IMR-90 (cell line): ENCODE data around the gene SESN3. TPM values are rescaled to one million over a fixed set of nuclear protein-coding genes. Genes with fewer than 3 reads are reported as not detected.

Experiments
- ATAC-seq: fragments of 200-7000 bp; cut with Tn5 transposase; 2 replicates; pipeline ENCODE4 v1.9.1; 2020; ENCODE audit warnings: low read depth, mild to moderate bottlenecking, moderate library complexity
- BruUV-seq: library from RNA; stranded (reverse); fragments of 400-500 nt; replicated peaks from 2 replicates; lab custom pipeline; 2021; lab: Mats Ljungman, UMichigan
- CTCF ChIA-PET: fragments of 300-600 bp; formaldehyde crosslinking; extraction: SDS; loops from one replicate; lab custom pipeline; 2021; ENCODE audit warnings: antibody characterized with exemption; lab: Yijun Ruan, JAX
- POLR2A ChIA-PET: fragments of 300-600 bp; sonication (Branson Sonifier 250); formaldehyde crosslinking; loops from one replicate; lab custom pipeline; 2022; ENCODE audit warnings: antibody characterized with exemption; ENCODE audit not compliant: unreplicated experiment; lab: Charles Lee
- DNase-seq: peaks from one replicate; pipeline ENCODE4 v3.0.0; 2013
- H2AFZ ChIP-seq: replicated peaks from 2 replicates; pipeline ENCODE3; 2013; ENCODE audit warnings: low read length, mild to moderate bottlenecking; ENCODE audit not compliant: poor library complexity
- H2AK5ac ChIP-seq: 2 replicates; pipeline ENCODE4 v1.6.1; 2013; ENCODE audit warnings: low read depth, low read length, inconsistent platforms
- H2AK9ac ChIP-seq: replicated peaks from 2 replicates; pipeline ENCODE3; 2013; ENCODE audit warnings: mild to moderate bottlenecking, low read depth, low read length, moderate library complexity; ENCODE audit not compliant: poor library complexity
- H2BK120ac ChIP-seq: 2 replicates; pipeline ENCODE4 v1.6.1; 2013; ENCODE audit warnings: low read depth, low read length, inconsistent platforms
- H2BK15ac ChIP-seq: 3 replicates; pipeline ENCODE4 v1.6.1; 2013; ENCODE audit warnings: low read depth, low read length, inconsistent platforms
- H2BK20ac ChIP-seq: 2 replicates; pipeline ENCODE4 v1.6.1; 2013; ENCODE audit warnings: low read depth, mild to moderate bottlenecking, inconsistent platforms, low read length, moderate library complexity
- H2BK5ac ChIP-seq: 2 replicates; pipeline ENCODE4 v1.6.1; 2013; ENCODE audit warnings: mild to moderate bottlenecking, low read depth, low read length, inconsistent platforms; ENCODE audit not compliant: poor library complexity, severe bottlenecking
- H3K14ac ChIP-seq: replicated peaks from 2 replicates; pipeline ENCODE4 v1.6.1; 2013; ENCODE audit warnings: low read depth, low read length, inconsistent platforms
- H3K18ac ChIP-seq: 2 replicates; pipeline ENCODE4 v1.6.1; 2013; ENCODE audit warnings: low read depth, low read length, control low read depth
- H3K23ac ChIP-seq: 2 replicates; pipeline ENCODE4 v1.6.1; 2013; ENCODE audit warnings: low read depth, low read length, inconsistent platforms
- H3K27ac ChIP-seq: 2 replicates; pipeline ENCODE4 v1.5.1; 2013; ENCODE audit warnings: mild to moderate bottlenecking, control low read depth, low read length; ENCODE audit not compliant: insufficient read depth
- H3K27me3 ChIP-seq: 2 replicates; pipeline ENCODE4 v1.6.1; 2013; ENCODE audit warnings: low read length; ENCODE audit not compliant: control insufficient read depth, insufficient read depth
- H3K36me3 ChIP-seq: 2 replicates; pipeline ENCODE4 v1.6.1; 2013; ENCODE audit warnings: low read length, mixed read lengths; ENCODE audit not compliant: control insufficient read depth, insufficient read depth
- H3K4ac ChIP-seq: 2 replicates; pipeline ENCODE4 v1.6.1; 2013; ENCODE audit warnings: low read depth, low read length, inconsistent platforms
- H3K4me1 ChIP-seq: 2 replicates; pipeline ENCODE4 v1.6.1; 2013; ENCODE audit warnings: low read length, mixed read lengths; ENCODE audit not compliant: control insufficient read depth, insufficient read depth
- H3K4me2 ChIP-seq: 2 replicates; pipeline ENCODE4 v1.6.1; 2013; ENCODE audit warnings: low read depth, mild to moderate bottlenecking, control low read depth, low read length, moderate library complexity
- H3K4me3 ChIP-seq: 2 replicates; pipeline ENCODE4 v1.5.1; 2013; ENCODE audit warnings: low read depth, mild to moderate bottlenecking, control low read depth, low read length, moderate library complexity; ENCODE audit not compliant: insufficient read depth
- H3K56ac ChIP-seq: 2 replicates; pipeline ENCODE4 v1.6.1; 2013; ENCODE audit warnings: low read length, inconsistent platforms; ENCODE audit not compliant: insufficient read depth; ENCODE audit errors: extremely low read depth
- H3K79me1 ChIP-seq, 2 experiments: 2 replicates each; pipeline ENCODE4 v1.6.1; 2013; ENCODE audit warnings: low read length in 2 of 2, inconsistent platforms in 1 of 2, low read depth in 1 of 2
- H3K9ac ChIP-seq: 2 replicates; pipeline ENCODE4 v1.6.1; 2013; ENCODE audit warnings: low read depth, low read length, control low read depth
- H3K9me1 ChIP-seq: 2 replicates; pipeline ENCODE4 v1.6.1; 2013; ENCODE audit warnings: low read length, inconsistent platforms; ENCODE audit not compliant: insufficient read depth
- H3K9me3 ChIP-seq: 2 replicates; pipeline ENCODE4 v1.6.1; 2013; ENCODE audit warnings: low read length; ENCODE audit not compliant: control insufficient read depth, insufficient read depth
- H4K20me1 ChIP-seq: 2 replicates; pipeline ENCODE4 v1.6.1; 2013; ENCODE audit warnings: low read length, inconsistent platforms; ENCODE audit not compliant: insufficient read depth
- H4K5ac ChIP-seq: 2 replicates; pipeline ENCODE4 v1.6.1; 2013; ENCODE audit warnings: mild to moderate bottlenecking, low read depth, low read length, control low read depth
- H4K8ac ChIP-seq, 2 experiments: 2 replicates each; pipeline ENCODE4 v1.6.1; 2013; ENCODE audit warnings: low read depth in 2 of 2, low read length in 2 of 2, control low read depth in 1 of 2, inconsistent platforms in 1 of 2
- H4K91ac ChIP-seq: 2 replicates; pipeline ENCODE4 v1.6.1; 2013; ENCODE audit warnings: low read depth, low read length, inconsistent platforms; ENCODE audit not compliant: insufficient read depth
- BHLHE40 ChIP-seq: fragments of 150-350 bp; IDR thresholded peaks from 2 replicates; pipeline ENCODE4 v1.6.1; 2016; ENCODE audit warnings: mild to moderate bottlenecking, low read depth, low read length
- CEBPB ChIP-seq: IDR thresholded peaks from 2 replicates; pipeline ENCODE4 v1.6.1; 2012; ENCODE audit warnings: low read depth, low read length, improper control_type of control experiment
- CHD1 ChIP-seq: IDR thresholded peaks from 2 replicates; pipeline ENCODE4 v1.6.1; 2012; ENCODE audit warnings: low read depth, low read length, improper control_type of control experiment
- FOS ChIP-seq: fragments of 150-350 bp; IDR thresholded peaks from 2 replicates; pipeline ENCODE4 v1.6.1; 2016; ENCODE audit warnings: low read depth, low read length
- MAFK ChIP-seq: IDR thresholded peaks from 2 replicates; pipeline ENCODE4 v1.6.1; 2012; ENCODE audit warnings: low read depth, low read length, improper control_type of control experiment
- MAZ ChIP-seq: IDR thresholded peaks from 2 replicates; pipeline ENCODE4 v1.6.1; 2012; ENCODE audit warnings: low read depth, mild to moderate bottlenecking, low read length, improper control_type of control experiment, moderate library complexity, borderline replicate concordance
- MXI1 ChIP-seq: IDR thresholded peaks from 2 replicates; pipeline ENCODE4 v1.6.1; 2012; ENCODE audit warnings: low read depth, mild to moderate bottlenecking, low read length, moderate library complexity, borderline replicate concordance
- NFE2L2 ChIP-seq: fragments of 150-350 bp; IDR thresholded peaks from 2 replicates; pipeline ENCODE4 v1.6.1; 2016; ENCODE audit warnings: low read depth, mild to moderate bottlenecking, low read length
- POLR2A ChIP-seq: IDR thresholded peaks from 2 replicates; pipeline ENCODE4 v1.6.1; 2012; ENCODE audit warnings: mild to moderate bottlenecking, low read depth, low read length
- RAD21 ChIP-seq: IDR thresholded peaks from 2 replicates; pipeline ENCODE4 v1.6.1; 2012; ENCODE audit warnings: low read length, improper control_type of control experiment
- RCOR1 ChIP-seq: IDR thresholded peaks from 2 replicates; pipeline ENCODE4 v1.6.1; 2012; ENCODE audit warnings: mild to moderate bottlenecking, low read length, improper control_type of control experiment; ENCODE audit not compliant: insufficient replicate concordance
- RFX5 ChIP-seq: IDR thresholded peaks from 2 replicates; pipeline ENCODE4 v1.8.0; 2012; ENCODE audit warnings: low read depth, mild to moderate bottlenecking, low read length, moderate library complexity
- SMC3 ChIP-seq: fragments of 150-350 bp; IDR thresholded peaks from 2 replicates; pipeline ENCODE4 v1.6.1; 2016; ENCODE audit warnings: low read depth, mild to moderate bottlenecking, antibody characterized with exemption, low read length, moderate library complexity
- WGBS, 2 experiments: methylation state at CpG; one replicate each; pipeline versions ENCODE4 v1.1.5 to v1.1.7; 2013; ENCODE audit warnings: missing lambda C conversion rate in 2 of 2; ENCODE audit not compliant: insufficient read length in 1 of 2; ENCODE audit errors: extremely low coverage in 2 of 2; 5-methylcytosine and 5-hydroxymethylcytosine counted together
- dilution Hi-C: fragments of 300-500 bp; cut with HindIII; formaldehyde crosslinking; loops from one replicate; pipeline ENCODE4 v1.14.3; 2018; ENCODE audit warnings: low sequenced_read_pairs; ENCODE audit not compliant: unreplicated experiment
- in situ Hi-C: fragments of 300-500 bp; cut with MboI; formaldehyde crosslinking; loops from 3 replicates; pipeline ENCODE4 v1.14.3; 2019; ENCODE audit warnings: low sequenced_read_pairs, inconsistent platforms, mixed read lengths
- intact Hi-C: fragments of 100-400 bp; cut with micrococcal nuclease; formaldehyde crosslinking; loops from 2 replicates; pipeline ENCODE4 v1.10.0; 2022
- polyA plus RNA-seq, 3 experiments: library from polyadenylated mRNA; depleted of rRNA; stranded (reverse); fragments of >200 nt; gene quantifications; 2 replicates each; pipeline ENCODE4 v1.2.3, GENCODE V29; 2012; ENCODE audit warnings: low replicate concordance in 1 of 3
- total RNA-seq: library from RNA; depleted of rRNA; stranded (reverse); fragments of >200 nt; gene quantifications from 2 replicates; pipeline ENCODE4 v1.2.3, GENCODE V29; 2012
- TF ChIP-seq, protein P1 (sequence below): fragments of 150-350 bp; IDR thresholded peaks from 2 replicates; pipeline ENCODE4 v1.6.1; 2016; ENCODE audit warnings: low read depth, mild to moderate bottlenecking, low read length, moderate library complexity, borderline replicate concordance
- TF ChIP-seq, protein P2 (sequence below): conservative IDR thresholded peaks from 2 replicates; pipeline ENCODE4 v1.5.1; 2012; ENCODE audit warnings: mild to moderate bottlenecking, low read depth, low read length, improper control_type of control experiment
- TF ChIP-seq, protein P3 (sequence below): fragments of 150-350 bp; IDR thresholded peaks from 2 replicates; pipeline ENCODE4 v1.6.1; 2017; ENCODE audit warnings: mild to moderate bottlenecking, antibody characterized with exemption, low read length, low read depth

Gene SESN3
- total and polyA plus RNA-seq, 2 of the 4 experiments (the other 2 are of a cell fraction), result 2.0 to 7.7 TPM

DNA sequence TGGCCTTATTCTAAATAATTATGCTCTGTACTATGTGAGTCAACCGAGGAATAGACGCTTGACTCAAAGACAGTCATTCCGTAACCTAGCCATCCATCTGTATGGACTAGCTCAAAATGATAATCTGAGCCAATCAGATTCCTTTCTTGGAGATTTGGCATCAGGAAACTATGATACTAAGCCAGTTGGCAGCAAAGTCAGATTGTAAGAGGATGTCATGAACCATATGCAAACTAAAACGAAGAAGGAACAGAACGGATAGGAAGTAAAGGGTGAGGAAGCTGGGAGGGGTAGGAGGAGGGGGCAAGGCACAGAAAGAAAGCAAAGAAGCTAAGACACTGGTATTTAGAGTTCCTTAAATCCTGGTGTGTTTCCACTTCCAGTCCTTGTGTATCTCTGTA, 10.7 kb upstream of the SESN3 start:
- no peak overlapping the region for H4K8ac ChIP-seq
- H3K27ac ChIP-seq, result no peak overlapping the region
- H3K18ac ChIP-seq, result no peak overlapping the region
- in situ Hi-C loops (no loop called here), dilution Hi-C loops (no loop called here), intact Hi-C loops (no loop called here)
- H3K36me3 ChIP-seq, result no peaks in the 10 kb centered on the region
- ATAC-seq (no peak), DNase-seq (no peak)
- H3K9me3 ChIP-seq, result no peaks in the 10 kb centered on the region
- H4K91ac ChIP-seq, result no peak overlapping the region
- H4K20me1 ChIP-seq, result no peaks in the 10 kb centered on the region
- no peak overlapping the region for H2AK9ac ChIP-seq
- no peak overlapping the region for H3K9ac ChIP-seq
- H3K4me3 ChIP-seq, result no peak overlapping the region
- H3K56ac ChIP-seq, result no peak overlapping the region
- H3K4me2 ChIP-seq, result no peak overlapping the region
- BruUV-seq, result no TSS peak
- no peak overlapping the region for H3K14ac ChIP-seq
- H3K9me1 ChIP-seq, result no peaks in the 10 kb centered on the region
- H3K79me1 ChIP-seq, result no peaks in the 10 kb centered on the region
- no peak overlapping the region for H3K23ac ChIP-seq
- no peak overlapping the region for H2BK120ac ChIP-seq
- no peaks in the 10 kb centered on the region for H3K4me1 ChIP-seq
- ChIA-PET POLR2A (no interaction called here), CTCF (no interaction called here)
- TF ChIP-seq MXI1 (no peak), MAZ (no peak), CHD1 (no peak), NFE2L2 (no peak), BHLHE40 (no peak), RCOR1 (no peak), MAFK (no peak), RAD21 (no peak), FOS (no peak), POLR2A (no peak), RFX5 (no peak), SMC3 (no peak), CEBPB (no peak)
- TF ChIP-seq, protein P1, sequence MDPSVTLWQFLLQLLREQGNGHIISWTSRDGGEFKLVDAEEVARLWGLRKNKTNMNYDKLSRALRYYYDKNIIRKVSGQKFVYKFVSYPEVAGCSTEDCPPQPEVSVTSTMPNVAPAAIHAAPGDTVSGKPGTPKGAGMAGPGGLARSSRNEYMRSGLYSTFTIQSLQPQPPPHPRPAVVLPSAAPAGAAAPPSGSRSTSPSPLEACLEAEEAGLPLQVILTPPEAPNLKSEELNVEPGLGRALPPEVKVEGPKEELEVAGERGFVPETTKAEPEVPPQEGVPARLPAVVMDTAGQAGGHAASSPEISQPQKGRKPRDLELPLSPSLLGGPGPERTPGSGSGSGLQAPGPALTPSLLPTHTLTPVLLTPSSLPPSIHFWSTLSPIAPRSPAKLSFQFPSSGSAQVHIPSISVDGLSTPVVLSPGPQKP, result no peak
- TF ChIP-seq, protein P2, sequence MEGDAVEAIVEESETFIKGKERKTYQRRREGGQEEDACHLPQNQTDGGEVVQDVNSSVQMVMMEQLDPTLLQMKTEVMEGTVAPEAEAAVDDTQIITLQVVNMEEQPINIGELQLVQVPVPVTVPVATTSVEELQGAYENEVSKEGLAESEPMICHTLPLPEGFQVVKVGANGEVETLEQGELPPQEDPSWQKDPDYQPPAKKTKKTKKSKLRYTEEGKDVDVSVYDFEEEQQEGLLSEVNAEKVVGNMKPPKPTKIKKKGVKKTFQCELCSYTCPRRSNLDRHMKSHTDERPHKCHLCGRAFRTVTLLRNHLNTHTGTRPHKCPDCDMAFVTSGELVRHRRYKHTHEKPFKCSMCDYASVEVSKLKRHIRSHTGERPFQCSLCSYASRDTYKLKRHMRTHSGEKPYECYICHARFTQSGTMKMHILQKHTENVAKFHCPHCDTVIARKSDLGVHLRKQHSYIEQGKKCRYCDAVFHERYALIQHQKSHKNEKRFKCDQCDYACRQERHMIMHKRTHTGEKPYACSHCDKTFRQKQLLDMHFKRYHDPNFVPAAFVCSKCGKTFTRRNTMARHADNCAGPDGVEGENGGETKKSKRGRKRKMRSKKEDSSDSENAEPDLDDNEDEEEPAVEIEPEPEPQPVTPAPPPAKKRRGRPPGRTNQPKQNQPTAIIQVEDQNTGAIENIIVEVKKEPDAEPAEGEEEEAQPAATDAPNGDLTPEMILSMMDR, result no peak
- TF ChIP-seq, protein P3, sequence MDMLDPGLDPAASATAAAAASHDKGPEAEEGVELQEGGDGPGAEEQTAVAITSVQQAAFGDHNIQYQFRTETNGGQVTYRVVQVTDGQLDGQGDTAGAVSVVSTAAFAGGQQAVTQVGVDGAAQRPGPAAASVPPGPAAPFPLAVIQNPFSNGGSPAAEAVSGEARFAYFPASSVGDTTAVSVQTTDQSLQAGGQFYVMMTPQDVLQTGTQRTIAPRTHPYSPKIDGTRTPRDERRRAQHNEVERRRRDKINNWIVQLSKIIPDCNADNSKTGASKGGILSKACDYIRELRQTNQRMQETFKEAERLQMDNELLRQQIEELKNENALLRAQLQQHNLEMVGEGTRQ, result no peak
- H3K4ac ChIP-seq, result no peak overlapping the region
- no peak overlapping the region for H2BK15ac ChIP-seq
- no peak overlapping the region for H2AFZ ChIP-seq
- no peak overlapping the region for H2AK5ac ChIP-seq
- no peak overlapping the region for H2BK20ac ChIP-seq
- H4K5ac ChIP-seq, result no peak overlapping the region
- H2BK5ac ChIP-seq, result no peak overlapping the region
- H3K27me3 ChIP-seq, result peaks cover 1% of the 10 kb centered on the region
- WGBS, 2 experiments, result no CpG with 5 or more reads among the region's 5 CpGs
